DOHH2 (cell line): ENCODE results near the gene RPL7L1.
"Not testable (repeated sequence)": the region's sequence is repeated elsewhere in the genome, so short reads cannot be mapped to it uniquely, and the experiment has no call there.

ENCODE experiments used
- H3F3A ChIP-seq: fragments of 200-600 bp; sonication (generic), shearing (Covaris generic); 2 replicates; pipeline ENCODE4 v1.6.0; 2016; ENCODE audit warnings: antibody characterized with exemption, mild to moderate bottlenecking; ENCODE audit not compliant: control insufficient read depth, insufficient read depth
- H3K27ac ChIP-seq: fragments of 200-600 bp; sonication (generic); 2 replicates; pipeline ENCODE4 v1.5.1; 2014; ENCODE audit warnings: low read depth, mild to moderate bottlenecking, low read length, moderate library complexity
- H3K27me3 ChIP-seq: fragments of 200-600 bp; sonication (generic); 2 replicates; pipeline ENCODE4 v1.6.1; 2014; ENCODE audit warnings: mild to moderate bottlenecking, low read length, mixed read lengths; ENCODE audit not compliant: control insufficient read depth
- H3K36me3 ChIP-seq: fragments of 200-600 bp; sonication (generic); 2 replicates; pipeline ENCODE4 v1.6.1; 2014; ENCODE audit warnings: mild to moderate bottlenecking, low read length, moderate library complexity, mixed read lengths; ENCODE audit not compliant: control insufficient read depth
- H3K4me1 ChIP-seq: fragments of 200-600 bp; sonication (generic); 2 replicates; pipeline ENCODE4 v1.6.1; 2014; ENCODE audit warnings: mild to moderate bottlenecking, low read length, mixed read lengths; ENCODE audit not compliant: control insufficient read depth
- H3K4me2 ChIP-seq: fragments of 200-600 bp; sonication (generic); 2 replicates; pipeline ENCODE4 v1.6.0; 2014; ENCODE audit warnings: mild to moderate bottlenecking, low read length, moderate library complexity
- H3K4me3 ChIP-seq: fragments of 200-600 bp; sonication (generic); 2 replicates; pipeline ENCODE4 v1.5.1; 2014; ENCODE audit warnings: mild to moderate bottlenecking, low read length, mixed read lengths
- H3K79me2 ChIP-seq: fragments of 200-600 bp; sonication (generic); 2 replicates; pipeline ENCODE4 v1.6.1; 2014; ENCODE audit warnings: mild to moderate bottlenecking, low read length, mixed read lengths; ENCODE audit not compliant: control insufficient read depth
- H3K9me2 ChIP-seq: fragments of 200-600 bp; sonication (generic); replicated peaks from 2 replicates; pipeline ENCODE4 v1.6.1; 2014; ENCODE audit warnings: mild to moderate bottlenecking, low read length, mixed read lengths; ENCODE audit not compliant: control insufficient read depth
- H3K9me3 ChIP-seq: fragments of 200-600 bp; sonication (generic); 2 replicates; pipeline ENCODE4 v1.6.1; 2014; ENCODE audit warnings: antibody characterized with exemption, low read length, mixed read lengths; ENCODE audit not compliant: control insufficient read depth, insufficient read depth
- H4K20me1 ChIP-seq: fragments of 200-600 bp; sonication (generic); 2 replicates; pipeline ENCODE4 v1.6.0; 2014; ENCODE audit warnings: low read depth, mild to moderate bottlenecking, antibody characterized with exemption, low read length, moderate library complexity; ENCODE audit not compliant: control insufficient read depth, insufficient read depth
- CTCF ChIP-seq: fragments of 200-600 bp; sonication (generic); IDR thresholded peaks from one replicate; pipeline ENCODE4 v1.5.1; 2014; ENCODE audit warnings: antibody characterized with exemption, mild to moderate bottlenecking, low read depth, low read length; ENCODE audit not compliant: poor library complexity, severe bottlenecking
- EZH2phosphoT487 ChIP-seq: fragments of 200-600 bp; sonication (generic); IDR thresholded peaks from 2 replicates; pipeline ENCODE4 v1.6.1; 2017; ENCODE audit warnings: borderline replicate concordance, mild to moderate bottlenecking, antibody characterized with exemption, low read length, moderate library complexity, mixed read lengths

Gene RPL7L1

DNA sequence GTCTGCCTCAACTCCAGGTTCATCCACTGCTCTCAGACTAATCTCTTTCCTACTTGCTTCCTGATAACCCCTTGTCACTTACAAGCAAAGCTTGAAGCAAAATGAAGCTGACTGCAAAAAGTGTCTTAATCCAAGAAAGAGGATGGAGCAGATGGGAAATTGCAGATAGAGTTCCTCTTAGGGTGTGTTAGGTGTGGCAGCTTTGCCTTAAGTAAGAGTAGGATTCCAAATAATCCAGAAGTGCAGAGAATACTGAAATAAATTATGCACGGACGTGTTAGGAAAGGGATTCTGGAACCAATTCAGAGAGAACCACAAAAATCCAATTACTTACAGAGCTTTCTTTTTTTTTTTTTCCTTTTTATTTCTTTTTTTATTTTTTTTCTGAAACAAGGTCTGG lies 6.1 kb upstream of the RPL7L1 start:
- Histone ChIP-seq H3K9me2 (no peaks in the 10 kb centered on the region), H3F3A (peaks cover 8% of the 10 kb centered on the region), H3K79me2 (no peaks in the 10 kb centered on the region), H4K20me1 (no peaks in the 10 kb centered on the region), H3K27ac (no peak overlapping the region), H3K4me2 (no peak overlapping the region), H3K4me1 (peaks cover 18% of the 10 kb centered on the region), H3K27me3 (no peaks in the 10 kb centered on the region), H3K36me3 (no peaks in the 10 kb centered on the region), H3K4me3 (no peak overlapping the region), H3K9me3 (no peaks in the 10 kb centered on the region)
- no peak for TF ChIP-seq CTCF
- TF ChIP-seq EZH2phosphoT487 = no peak

GRCh38 chr6:42877695-42878094 lies 1.7 kb upstream of the RPL7L1 start:
- Histone ChIP-seq H3K36me3 (peaks cover 27% of the 10 kb centered on the region), H3K27ac (no peak overlapping the region), H3K4me2 (no peak overlapping the region), H4K20me1 (no peaks in the 10 kb centered on the region), H3K9me2 (no peaks in the 10 kb centered on the region), H3K9me3 (no peaks in the 10 kb centered on the region), H3K4me3 (no peak overlapping the region), H3K4me1 (peaks cover 23% of the 10 kb centered on the region), H3F3A (peaks cover 16% of the 10 kb centered on the region), H3K79me2 (peaks cover 36% of the 10 kb centered on the region), H3K27me3 (no peaks in the 10 kb centered on the region; the same call in 1 of the 2 replicates)
- TF ChIP-seq EZH2phosphoT487 = no peak
- TF ChIP-seq CTCF = no peak

DNA sequence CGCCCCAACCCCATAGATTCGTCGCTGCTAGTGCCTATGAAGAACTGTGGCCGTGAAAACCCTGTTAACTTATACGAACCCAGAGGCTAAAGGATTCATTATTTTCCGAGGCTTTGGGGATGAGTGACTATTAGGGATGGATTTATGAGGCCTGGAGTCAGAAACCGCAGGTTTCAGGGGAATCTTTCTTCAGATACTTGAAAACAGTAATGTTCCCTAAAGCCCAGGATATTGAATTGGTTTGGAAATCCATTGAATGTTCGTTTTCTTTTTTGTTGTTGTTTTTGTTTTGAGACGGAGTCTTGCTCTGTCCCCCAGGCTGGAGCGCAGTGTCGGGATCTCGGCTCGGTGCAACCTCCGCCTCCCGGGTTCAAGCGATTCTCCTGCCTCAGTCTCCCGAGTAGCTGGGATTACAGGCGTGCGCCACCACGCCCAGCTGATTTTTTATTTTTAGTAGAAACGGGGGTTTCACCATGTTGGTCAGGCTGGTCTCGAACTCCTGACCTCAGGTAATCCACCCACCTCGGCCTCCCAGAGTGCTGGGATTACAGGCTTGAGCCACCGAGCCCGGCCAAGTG lies 913 bp downstream of the RPL7L1 start:
- H4K20me1 ChIP-seq, H3K9me2 ChIP-seq, H3K9me3 ChIP-seq, H3K27me3 ChIP-seq: not testable (repeated sequence)
- H3K4me1 ChIP-seq = peaks cover 38% of the 10 kb centered on the region
- peaks cover 53% of the 10 kb centered on the region for H3K36me3 ChIP-seq
- H3K79me2 ChIP-seq = peaks cover 59% of the 10 kb centered on the region
- H3K27ac ChIP-seq = peak overlapping the region; percentile 85
- H3F3A ChIP-seq = peaks cover 22% of the 10 kb centered on the region
- peak overlapping the region; percentile 97 for H3K4me3 ChIP-seq
- peak overlapping the region; percentile 70 for H3K4me2 ChIP-seq

GRCh38 chr6:42880871-42881270 lies 1.5 kb downstream of the RPL7L1 start:
- peaks cover 64% of the 10 kb centered on the region for H3K79me2 ChIP-seq

More at GRCh38 chr6:42880871-42881270, 1.5 kb downstream of the RPL7L1 start:
- H3K4me1 ChIP-seq = peaks cover 39% of the 10 kb centered on the region
- not testable (repeated sequence) for H4K20me1 ChIP-seq, H3K9me3 ChIP-seq, H3K27me3 ChIP-seq, H3K9me2 ChIP-seq
- peak overlapping the region; percentile 85 for H3K27ac ChIP-seq
- H3K4me2 ChIP-seq = peak overlapping the region; percentile 70
- peaks cover 58% of the 10 kb centered on the region for H3K36me3 ChIP-seq
- peak overlapping the region; percentile 97 for H3K4me3 ChIP-seq
- peak; percentile 13 for TF ChIP-seq CTCF
- H3F3A ChIP-seq = peaks cover 24% of the 10 kb centered on the region
